HG02852 (cell line): ENCODE results near the gene C2CD5.
A peak's percentile ranks its signal among the peaks of the same experiment; 100 is the strongest.
"Not testable (repeated sequence)": the region's sequence is repeated elsewhere in the genome, so short reads cannot be mapped to it uniquely, and the experiment has no call there.

ENCODE experiments used
- ATAC-seq: cut with Tn5 transposase; IDR thresholded peaks from one replicate; pipeline ENCODE4 v1.9.1; 2021; ENCODE audit warnings: mild to moderate bottlenecking, moderate library complexity; ENCODE audit not compliant: unreplicated experiment

The C2CD5 gene

GRCh38 chr12:22480016-22480415, 64.3 kb downstream of the C2CD5 start:
- ATAC-seq, result no peak

GRCh38 chr12:22477894-22478287, 66.5 kb downstream of the C2CD5 start:
- ATAC-seq, result peak; percentile 48

GRCh38 chr12:22477166-22477893, 67.0 kb downstream of the C2CD5 start:
- no peak for ATAC-seq

GRCh38 chr12:22476133-22476532, 68.2 kb downstream of the C2CD5 start:
- no peak for ATAC-seq

GRCh38 chr12:22474970-22475720, 69.2 kb downstream of the C2CD5 start:
- ATAC-seq, result no peak

- peak; percentile 73 for ATAC-seq
Measured at GRCh38 chr12:22473212-22473611, 71.1 kb downstream of the C2CD5 start.

GRCh38 chr12:22467190-22467589, 77.2 kb downstream of the C2CD5 start:
- ATAC-seq, result no peak

GRCh38 chr12:22463306-22463705, 81.0 kb downstream of the C2CD5 start:
- no peak for ATAC-seq

GRCh38 chr12:22461786-22462185, 82.6 kb downstream of the C2CD5 start:
- ATAC-seq, result no peak

- ATAC-seq, result no peak
Measured at GRCh38 chr12:22459838-22460490, 84.4 kb downstream of the C2CD5 start.

- ATAC-seq, result no peak
Measured at GRCh38 chr12:22458298-22458937, 85.9 kb downstream of the C2CD5 start.

- ATAC-seq, result no peak
Measured at GRCh38 chr12:22457085-22457484, 87.3 kb downstream of the C2CD5 start.

GRCh38 chr12:22453511-22453910, 90.8 kb downstream of the C2CD5 start:
- ATAC-seq, result no peak

GRCh38 chr12:22447223-22447622, 97.1 kb downstream of the C2CD5 start:
- ATAC-seq, result no peak

GRCh38 chr12:22444317-22444665, 100.1 kb downstream of the C2CD5 start:
- not testable (repeated sequence) for ATAC-seq

- peak; percentile 100 for ATAC-seq
Measured at GRCh38 chr12:22443379-22444316, 100.7 kb downstream of the C2CD5 start.

- no peak for ATAC-seq
Measured at GRCh38 chr12:22437031-22437806, 107.1 kb downstream of the C2CD5 start.

- no peak for ATAC-seq
Measured at GRCh38 chr12:22435583-22435982, 108.8 kb downstream of the C2CD5 start.

- no peak for ATAC-seq
Measured at GRCh38 chr12:22431693-22432251, 112.6 kb downstream of the C2CD5 start.
